Measurements from ENCODE around the gene HMCES. TPM values are rescaled to one million over a fixed set of nuclear protein-coding genes. Genes with fewer than 3 reads are reported as not detected.

HMCES gene
- total RNA-seq, 1 donor from 2014 or later, result 16.9 TPM

GRCh38 chr3:129320261-129320660 lies 41.6 kb downstream of the HMCES start:
- intact Hi-C loops (cut with DNase I), result loop anchor here (5.0 kb wide), 1 partner anchor 1033 kb away; no protein-coding TSS in a partner anchor
- TF ChIP-seq POLR2A (IDR thresholded peaks at IDR 0.05), result no peak
- no peak for TF ChIP-seq CTCF (IDR thresholded peaks at IDR 0.05)
- no peak for TF ChIP-seq POLR2AphosphoS5 (IDR thresholded peaks at IDR 0.05; ENCODE audit: insufficient read depth in 1 of 2, low read depth in 1 of 2)
- H3K9me3 ChIP-seq, result no peaks in the 10 kb centered on the region
- H3K27ac ChIP-seq, result no peak overlapping the region
- H3K4me3 ChIP-seq, result no peak overlapping the region
- DNase-seq (ENCODE audit: extremely low spot score in 2 of 2), result no peak
- H3K27me3 ChIP-seq, result no peaks in the 10 kb centered on the region
- peaks cover 0 to 3% of the 10 kb centered on the region in 2 donors for H3K36me3 ChIP-seq
- peaks cover 11% of the 10 kb centered on the region for H3K4me1 ChIP-seq

- Histone ChIP-seq H3K4me3 (no peak overlapping the region), H3K27ac (no peak overlapping the region), H3K4me1 (peaks cover 11% of the 10 kb centered on the region), H3K27me3 (no peaks in the 10 kb centered on the region), H3K9me3 (no peaks in the 10 kb centered on the region), H3K36me3 (peaks cover 0 to 3% of the 10 kb centered on the region in 2 donors)
- DNase-seq (ENCODE audit: extremely low spot score in 2 of 2), result no peak
- TF ChIP-seq CTCF (IDR thresholded peaks at IDR 0.05), result no peak
- TF ChIP-seq POLR2A (IDR thresholded peaks at IDR 0.05), result no peak
- no peak for TF ChIP-seq POLR2AphosphoS5 (IDR thresholded peaks at IDR 0.05; ENCODE audit: insufficient read depth in 1 of 2, low read depth in 1 of 2)
- intact Hi-C loops (cut with DNase I), result loop anchor here (5.0 kb wide), 1 partner anchor 1034 kb away; no protein-coding TSS in a partner anchor
Observed at GRCh38 chr3:129320825-129321487, 42.3 kb downstream of the HMCES start.

GRCh38 chr3:129321887-129322286 lies 43.2 kb downstream of the HMCES start:
- H3K4me1 ChIP-seq, result peaks cover 9% of the 10 kb centered on the region
- no peaks in the 10 kb centered on the region for H3K9me3 ChIP-seq
- peaks cover 0 to 3% of the 10 kb centered on the region in 2 donors for H3K36me3 ChIP-seq
- no peak for DNase-seq (ENCODE audit: extremely low spot score in 2 of 2)
- H3K27me3 ChIP-seq, result no peaks in the 10 kb centered on the region
- no peak overlapping the region for H3K27ac ChIP-seq
- no peak overlapping the region for H3K4me3 ChIP-seq
- TF ChIP-seq POLR2A (IDR thresholded peaks at IDR 0.05), result no peak
- TF ChIP-seq POLR2AphosphoS5 (IDR thresholded peaks at IDR 0.05; ENCODE audit: insufficient read depth in 1 of 2, low read depth in 1 of 2), result no peak
- no peak for TF ChIP-seq CTCF (IDR thresholded peaks at IDR 0.05)
- intact Hi-C loops (cut with DNase I), result loop anchor here (5.0 kb wide), 1 partner anchor 1035 kb away; no protein-coding TSS in a partner anchor

GRCh38 chr3:129323651-129324294 lies 45.1 kb downstream of the HMCES start:
- intact Hi-C loops (cut with DNase I), result loop anchor here (5.0 kb wide), 1 partner anchor 1036 kb away; no protein-coding TSS in a partner anchor
- Histone ChIP-seq H3K27ac (no peak overlapping the region), H3K9me3 (no peaks in the 10 kb centered on the region), H3K4me3 (no peak overlapping the region), H3K36me3 (peaks cover 0 to 3% of the 10 kb centered on the region in 2 donors), H3K4me1 (no peaks in the 10 kb centered on the region), H3K27me3 (no peaks in the 10 kb centered on the region)
- TF ChIP-seq POLR2A (IDR thresholded peaks at IDR 0.05) (no peak), CTCF (IDR thresholded peaks at IDR 0.05) (no peak), POLR2AphosphoS5 (IDR thresholded peaks at IDR 0.05; ENCODE audit: insufficient read depth in 1 of 2, low read depth in 1 of 2) (no peak)
- DNase-seq (ENCODE audit: extremely low spot score in 2 of 2), result no peak

GRCh38 chr3:129324855-129325254 lies 46.2 kb downstream of the HMCES start:
- Histone ChIP-seq H3K27me3 (no peaks in the 10 kb centered on the region), H3K4me3 (no peak overlapping the region), H3K4me1 (no peaks in the 10 kb centered on the region), H3K36me3 (no peaks in the 10 kb centered on the region), H3K27ac (no peak overlapping the region), H3K9me3 (no peaks in the 10 kb centered on the region)
- intact Hi-C loops (cut with DNase I), result loop anchor here (5.0 kb wide), 1 partner anchor 1038 kb away; no protein-coding TSS in a partner anchor
- TF ChIP-seq POLR2A (IDR thresholded peaks at IDR 0.05) (no peak), CTCF (IDR thresholded peaks at IDR 0.05) (no peak), POLR2AphosphoS5 (IDR thresholded peaks at IDR 0.05; ENCODE audit: insufficient read depth in 1 of 2, low read depth in 1 of 2) (no peak)
- DNase-seq (ENCODE audit: extremely low spot score in 2 of 2), result no peak
